IMR-90 (cell line): ENCODE data around the gene MALRD1. TPM values are rescaled to one million over a fixed set of nuclear protein-coding genes. Genes with fewer than 3 reads are reported as not detected.

ENCODE experiments used
- ATAC-seq: fragments of 200-7000 bp; cut with Tn5 transposase; 2 replicates; pipeline ENCODE4 v1.9.1; 2020; ENCODE audit warnings: low read depth, mild to moderate bottlenecking, moderate library complexity
- BruUV-seq: library from RNA; stranded (reverse); fragments of 400-500 nt; replicated peaks from 2 replicates; lab custom pipeline; 2021; lab: Mats Ljungman, UMichigan
- CTCF ChIA-PET: fragments of 300-600 bp; formaldehyde crosslinking; extraction: SDS; loops from one replicate; lab custom pipeline; 2021; ENCODE audit warnings: antibody characterized with exemption; lab: Yijun Ruan, JAX
- POLR2A ChIA-PET: fragments of 300-600 bp; sonication (Branson Sonifier 250); formaldehyde crosslinking; loops from one replicate; lab custom pipeline; 2022; ENCODE audit warnings: antibody characterized with exemption; ENCODE audit not compliant: unreplicated experiment; lab: Charles Lee
- DNase-seq: peaks from one replicate; pipeline ENCODE4 v3.0.0; 2013
- H2AFZ ChIP-seq: replicated peaks from 2 replicates; pipeline ENCODE3; 2013; ENCODE audit warnings: low read length, mild to moderate bottlenecking; ENCODE audit not compliant: poor library complexity
- H2AK5ac ChIP-seq: 2 replicates; pipeline ENCODE4 v1.6.1; 2013; ENCODE audit warnings: low read depth, low read length, inconsistent platforms
- H2AK9ac ChIP-seq: replicated peaks from 2 replicates; pipeline ENCODE3; 2013; ENCODE audit warnings: mild to moderate bottlenecking, low read depth, low read length, moderate library complexity; ENCODE audit not compliant: poor library complexity
- H2BK120ac ChIP-seq: 2 replicates; pipeline ENCODE4 v1.6.1; 2013; ENCODE audit warnings: low read depth, low read length, inconsistent platforms
- H2BK15ac ChIP-seq: 3 replicates; pipeline ENCODE4 v1.6.1; 2013; ENCODE audit warnings: low read depth, low read length, inconsistent platforms
- H2BK20ac ChIP-seq: 2 replicates; pipeline ENCODE4 v1.6.1; 2013; ENCODE audit warnings: low read depth, mild to moderate bottlenecking, inconsistent platforms, low read length, moderate library complexity
- H2BK5ac ChIP-seq: 2 replicates; pipeline ENCODE4 v1.6.1; 2013; ENCODE audit warnings: mild to moderate bottlenecking, low read depth, low read length, inconsistent platforms; ENCODE audit not compliant: poor library complexity, severe bottlenecking
- H3K14ac ChIP-seq: replicated peaks from 2 replicates; pipeline ENCODE4 v1.6.1; 2013; ENCODE audit warnings: low read depth, low read length, inconsistent platforms
- H3K18ac ChIP-seq: 2 replicates; pipeline ENCODE4 v1.6.1; 2013; ENCODE audit warnings: low read depth, low read length, control low read depth
- H3K23ac ChIP-seq: 2 replicates; pipeline ENCODE4 v1.6.1; 2013; ENCODE audit warnings: low read depth, low read length, inconsistent platforms
- H3K27ac ChIP-seq: 2 replicates; pipeline ENCODE4 v1.5.1; 2013; ENCODE audit warnings: mild to moderate bottlenecking, control low read depth, low read length; ENCODE audit not compliant: insufficient read depth
- H3K27me3 ChIP-seq: 2 replicates; pipeline ENCODE4 v1.6.1; 2013; ENCODE audit warnings: low read length; ENCODE audit not compliant: control insufficient read depth, insufficient read depth
- H3K36me3 ChIP-seq: 2 replicates; pipeline ENCODE4 v1.6.1; 2013; ENCODE audit warnings: low read length, mixed read lengths; ENCODE audit not compliant: control insufficient read depth, insufficient read depth
- H3K4ac ChIP-seq: 2 replicates; pipeline ENCODE4 v1.6.1; 2013; ENCODE audit warnings: low read depth, low read length, inconsistent platforms
- H3K4me1 ChIP-seq: 2 replicates; pipeline ENCODE4 v1.6.1; 2013; ENCODE audit warnings: low read length, mixed read lengths; ENCODE audit not compliant: control insufficient read depth, insufficient read depth
- H3K4me2 ChIP-seq: 2 replicates; pipeline ENCODE4 v1.6.1; 2013; ENCODE audit warnings: low read depth, mild to moderate bottlenecking, control low read depth, low read length, moderate library complexity
- H3K4me3 ChIP-seq: 2 replicates; pipeline ENCODE4 v1.5.1; 2013; ENCODE audit warnings: low read depth, mild to moderate bottlenecking, control low read depth, low read length, moderate library complexity; ENCODE audit not compliant: insufficient read depth
- H3K56ac ChIP-seq: 2 replicates; pipeline ENCODE4 v1.6.1; 2013; ENCODE audit warnings: low read length, inconsistent platforms; ENCODE audit not compliant: insufficient read depth; ENCODE audit errors: extremely low read depth
- H3K79me1 ChIP-seq, 2 experiments: 2 replicates each; pipeline ENCODE4 v1.6.1; 2013; ENCODE audit warnings: low read length in 2 of 2, inconsistent platforms in 1 of 2, low read depth in 1 of 2
- H3K9ac ChIP-seq: 2 replicates; pipeline ENCODE4 v1.6.1; 2013; ENCODE audit warnings: low read depth, low read length, control low read depth
- H3K9me1 ChIP-seq: 2 replicates; pipeline ENCODE4 v1.6.1; 2013; ENCODE audit warnings: low read length, inconsistent platforms; ENCODE audit not compliant: insufficient read depth
- H3K9me3 ChIP-seq: 2 replicates; pipeline ENCODE4 v1.6.1; 2013; ENCODE audit warnings: low read length; ENCODE audit not compliant: control insufficient read depth, insufficient read depth
- H4K20me1 ChIP-seq: 2 replicates; pipeline ENCODE4 v1.6.1; 2013; ENCODE audit warnings: low read length, inconsistent platforms; ENCODE audit not compliant: insufficient read depth
- H4K5ac ChIP-seq: 2 replicates; pipeline ENCODE4 v1.6.1; 2013; ENCODE audit warnings: mild to moderate bottlenecking, low read depth, low read length, control low read depth
- H4K8ac ChIP-seq, 2 experiments: 2 replicates each; pipeline ENCODE4 v1.6.1; 2013; ENCODE audit warnings: low read depth in 2 of 2, low read length in 2 of 2, control low read depth in 1 of 2, inconsistent platforms in 1 of 2
- H4K91ac ChIP-seq: 2 replicates; pipeline ENCODE4 v1.6.1; 2013; ENCODE audit warnings: low read depth, low read length, inconsistent platforms; ENCODE audit not compliant: insufficient read depth
- MXI1 ChIP-seq: IDR thresholded peaks from 2 replicates; pipeline ENCODE4 v1.6.1; 2012; ENCODE audit warnings: low read depth, mild to moderate bottlenecking, low read length, moderate library complexity, borderline replicate concordance
- WGBS, 2 experiments: methylation state at CpG; one replicate each; pipeline versions ENCODE4 v1.1.5 to v1.1.7; 2013; ENCODE audit warnings: missing lambda C conversion rate in 2 of 2; ENCODE audit not compliant: insufficient read length in 1 of 2; ENCODE audit errors: extremely low coverage in 2 of 2; 5-methylcytosine and 5-hydroxymethylcytosine counted together
- dilution Hi-C: fragments of 300-500 bp; cut with HindIII; formaldehyde crosslinking; loops from one replicate; pipeline ENCODE4 v1.14.3; 2018; ENCODE audit warnings: low sequenced_read_pairs; ENCODE audit not compliant: unreplicated experiment
- in situ Hi-C: fragments of 300-500 bp; cut with MboI; formaldehyde crosslinking; loops from 3 replicates; pipeline ENCODE4 v1.14.3; 2019; ENCODE audit warnings: low sequenced_read_pairs, inconsistent platforms, mixed read lengths
- intact Hi-C: fragments of 100-400 bp; cut with micrococcal nuclease; formaldehyde crosslinking; loops from 2 replicates; pipeline ENCODE4 v1.10.0; 2022
- polyA plus RNA-seq, 3 experiments: library from polyadenylated mRNA; depleted of rRNA; stranded (reverse); fragments of >200 nt; gene quantifications; 2 replicates each; pipeline ENCODE4 v1.2.3, GENCODE V29; 2012; ENCODE audit warnings: low replicate concordance in 1 of 3
- total RNA-seq: library from RNA; depleted of rRNA; stranded (reverse); fragments of >200 nt; gene quantifications from 2 replicates; pipeline ENCODE4 v1.2.3, GENCODE V29; 2012

The MALRD1 gene
- total and polyA plus RNA-seq, 2 of the 4 experiments (the other 2 are of a cell fraction), result 0.34 to 1.1 TPM

GRCh38 chr10:19294233-19294632, 245.6 kb downstream of the MALRD1 start:
- Histone ChIP-seq H3K14ac (no peak overlapping the region), H3K27ac (no peak overlapping the region), H2AFZ (no peak overlapping the region), H2AK5ac (no peak overlapping the region), H3K79me1 (no peaks in the 10 kb centered on the region), H3K4me3 (no peak overlapping the region), H3K4me1 (no peaks in the 10 kb centered on the region), H3K4ac (no peak overlapping the region), H4K8ac (no peak overlapping the region), H4K20me1 (no peaks in the 10 kb centered on the region), H2BK5ac (no peak overlapping the region), H3K4me2 (no peak overlapping the region), H3K18ac (no peak overlapping the region), H2BK20ac (no peak overlapping the region), H3K36me3 (no peaks in the 10 kb centered on the region), H3K9me3 (no peaks in the 10 kb centered on the region), H3K56ac (no peak overlapping the region), H3K9ac (no peak overlapping the region), H3K27me3 (no peaks in the 10 kb centered on the region), H3K23ac (no peak overlapping the region), H2BK15ac (no peak overlapping the region), H4K5ac (no peak overlapping the region), H4K91ac (no peak overlapping the region), H2BK120ac (no peak overlapping the region), H3K9me1 (no peaks in the 10 kb centered on the region), H2AK9ac (no peak overlapping the region)
- dilution Hi-C loops (no loop called here), in situ Hi-C loops (no loop called here), intact Hi-C loops (no loop called here)
- ChIA-PET CTCF (no interaction called here), POLR2A (no interaction called here)
- ATAC-seq (no peak), DNase-seq (no peak)
- no CpG with 5 or more reads among the region's 2 CpGs for WGBS, 2 experiments
- no peak for TF ChIP-seq MXI1
- no TSS peak for BruUV-seq
